Fibroblast of mammary gland (primary cell): ENCODE data around the gene PLXNB1.

Experiments
- DNase-seq: peaks from one replicate; pipeline ENCODE4 v3.0.0-alpha.2; 2010; ENCODE audit warnings: low read depth
- H3K4me3 ChIP-seq: 2 replicates; pipeline ENCODE4 v1.5.1; 2011; ENCODE audit warnings: low read depth, mild to moderate bottlenecking, low read length, moderate library complexity; ENCODE audit not compliant: control insufficient read depth
- TF ChIP-seq, protein P1 (sequence below): conservative IDR thresholded peaks from 2 replicates; pipeline ENCODE4 v1.5.1; 2011; ENCODE audit warnings: low read depth, low read length, inconsistent platforms; ENCODE audit not compliant: control insufficient read depth, insufficient read depth

PLXNB1 gene

DNA sequence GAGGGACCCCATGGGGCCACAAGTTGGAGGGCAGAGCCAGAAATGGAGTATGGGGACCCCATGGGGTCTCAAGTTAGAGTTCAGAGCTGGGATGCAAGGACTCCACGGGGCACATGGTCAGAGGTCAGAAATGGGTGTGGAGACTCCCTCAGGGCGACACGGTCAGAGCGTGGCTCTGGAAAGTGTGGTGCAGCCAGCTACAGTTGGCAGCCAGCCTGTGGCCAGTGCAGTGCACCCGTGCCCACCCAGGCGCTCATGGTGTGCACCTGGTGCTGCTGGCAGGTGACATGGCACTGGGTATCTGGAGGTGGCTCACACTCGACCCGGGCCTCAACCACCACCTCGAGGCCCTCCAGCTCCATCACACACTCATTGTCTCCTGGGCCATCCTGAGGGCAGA is 11.2 kb downstream of the PLXNB1 start:
- TF ChIP-seq, protein P1, sequence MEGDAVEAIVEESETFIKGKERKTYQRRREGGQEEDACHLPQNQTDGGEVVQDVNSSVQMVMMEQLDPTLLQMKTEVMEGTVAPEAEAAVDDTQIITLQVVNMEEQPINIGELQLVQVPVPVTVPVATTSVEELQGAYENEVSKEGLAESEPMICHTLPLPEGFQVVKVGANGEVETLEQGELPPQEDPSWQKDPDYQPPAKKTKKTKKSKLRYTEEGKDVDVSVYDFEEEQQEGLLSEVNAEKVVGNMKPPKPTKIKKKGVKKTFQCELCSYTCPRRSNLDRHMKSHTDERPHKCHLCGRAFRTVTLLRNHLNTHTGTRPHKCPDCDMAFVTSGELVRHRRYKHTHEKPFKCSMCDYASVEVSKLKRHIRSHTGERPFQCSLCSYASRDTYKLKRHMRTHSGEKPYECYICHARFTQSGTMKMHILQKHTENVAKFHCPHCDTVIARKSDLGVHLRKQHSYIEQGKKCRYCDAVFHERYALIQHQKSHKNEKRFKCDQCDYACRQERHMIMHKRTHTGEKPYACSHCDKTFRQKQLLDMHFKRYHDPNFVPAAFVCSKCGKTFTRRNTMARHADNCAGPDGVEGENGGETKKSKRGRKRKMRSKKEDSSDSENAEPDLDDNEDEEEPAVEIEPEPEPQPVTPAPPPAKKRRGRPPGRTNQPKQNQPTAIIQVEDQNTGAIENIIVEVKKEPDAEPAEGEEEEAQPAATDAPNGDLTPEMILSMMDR, result no peak
- DNase-seq, result no peak
- H3K4me3 ChIP-seq, result no peak overlapping the region

DNA sequence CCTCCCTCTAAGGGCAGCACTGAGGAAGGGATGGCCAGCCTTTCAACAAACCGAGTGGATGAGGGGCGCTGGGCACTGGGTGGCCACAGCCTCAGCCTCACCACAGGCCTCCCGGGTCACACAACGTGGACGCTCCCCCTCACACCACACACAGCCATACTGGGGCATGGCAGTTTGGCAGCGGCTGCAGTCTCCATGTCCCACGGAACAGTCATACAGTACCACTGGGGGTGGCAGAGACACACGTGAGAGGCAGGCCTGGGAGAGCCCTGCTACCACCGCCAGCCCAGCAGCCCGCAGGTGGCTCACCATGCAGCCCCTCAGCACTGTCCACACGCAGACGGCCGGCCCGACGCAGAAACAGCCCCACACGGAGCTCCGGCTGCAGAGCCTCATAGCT is 11.7 kb downstream of the PLXNB1 start:
- TF ChIP-seq, protein P1, result no peak
- H3K4me3 ChIP-seq, result no peak overlapping the region
- DNase-seq, result no peak

DNA sequence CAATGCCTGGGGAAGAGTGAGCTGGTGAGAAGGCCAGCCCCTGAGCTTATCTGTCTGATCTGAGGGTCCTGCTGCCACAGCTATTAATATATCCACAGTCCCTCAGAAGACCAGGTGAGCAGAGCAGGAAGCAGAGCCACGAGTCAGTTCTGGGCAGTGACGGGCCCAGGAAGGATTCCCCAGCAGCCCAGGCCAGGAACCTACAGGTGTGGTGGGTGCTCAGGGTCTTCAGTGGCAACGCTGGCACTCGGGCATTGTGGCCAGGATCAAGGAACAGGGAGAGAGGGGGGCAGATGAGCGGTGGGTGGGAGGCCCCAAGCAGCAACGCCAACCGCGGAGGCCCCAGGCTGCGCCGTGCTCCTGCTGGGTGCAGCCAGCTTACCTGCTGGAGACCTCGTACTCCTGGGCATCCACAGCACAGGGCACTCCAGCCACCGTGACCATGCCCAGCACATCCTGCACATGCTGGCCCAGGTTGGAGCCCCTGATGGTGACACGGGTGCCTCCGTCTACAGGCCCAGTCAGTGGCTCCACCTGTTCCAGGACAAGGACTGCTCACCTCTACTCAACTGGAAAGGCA is 12.3 kb downstream of the PLXNB1 start:
- TF ChIP-seq, protein P1, result no peak
- no peak for DNase-seq
- no peak overlapping the region for H3K4me3 ChIP-seq

DNA sequence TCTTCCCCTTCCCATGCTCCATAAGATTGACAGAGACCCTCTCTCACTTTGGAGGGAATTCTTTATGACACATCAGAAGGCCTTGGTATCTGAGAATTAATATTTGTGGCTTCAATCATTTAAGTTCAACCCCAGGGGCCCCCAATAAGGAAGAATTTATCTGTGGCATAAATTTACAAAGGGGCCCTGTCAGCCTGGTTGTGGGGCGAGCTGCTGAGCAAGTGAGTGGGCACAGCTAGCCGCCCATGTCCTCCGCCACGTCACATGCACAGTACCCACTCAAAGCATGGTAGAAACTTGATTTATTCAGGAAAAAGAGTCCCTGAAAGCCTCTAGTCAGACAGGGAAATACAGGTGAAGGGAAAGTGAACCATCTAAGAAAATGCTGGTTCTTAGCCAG is 13.3 kb downstream of the PLXNB1 start:
- no peak overlapping the region for H3K4me3 ChIP-seq
- TF ChIP-seq, protein P1, result no peak
- no peak for DNase-seq

DNA sequence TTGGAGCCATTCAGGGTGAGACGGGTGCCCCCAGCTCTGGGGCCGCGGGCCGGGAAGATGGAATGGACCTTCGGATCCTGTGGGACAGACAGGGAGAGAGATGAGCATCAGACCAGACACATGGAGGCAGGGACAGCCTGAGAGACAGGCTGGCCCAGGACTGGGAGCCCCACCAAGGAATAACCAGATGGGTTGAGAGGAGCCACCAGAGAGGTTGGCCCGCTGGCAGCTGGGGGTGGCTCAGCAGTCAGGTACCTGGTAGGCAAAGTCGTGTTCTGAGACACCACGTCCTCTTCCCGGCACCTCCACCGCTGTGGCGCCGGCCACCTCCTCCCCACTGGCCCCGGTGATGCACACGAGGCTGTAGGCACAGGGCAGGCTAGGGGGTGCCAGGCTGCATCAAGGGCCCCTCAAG is 13.8 kb downstream of the PLXNB1 start:
- TF ChIP-seq, protein P1, result no peak
- DNase-seq, result no peak
- no peak overlapping the region for H3K4me3 ChIP-seq

DNA sequence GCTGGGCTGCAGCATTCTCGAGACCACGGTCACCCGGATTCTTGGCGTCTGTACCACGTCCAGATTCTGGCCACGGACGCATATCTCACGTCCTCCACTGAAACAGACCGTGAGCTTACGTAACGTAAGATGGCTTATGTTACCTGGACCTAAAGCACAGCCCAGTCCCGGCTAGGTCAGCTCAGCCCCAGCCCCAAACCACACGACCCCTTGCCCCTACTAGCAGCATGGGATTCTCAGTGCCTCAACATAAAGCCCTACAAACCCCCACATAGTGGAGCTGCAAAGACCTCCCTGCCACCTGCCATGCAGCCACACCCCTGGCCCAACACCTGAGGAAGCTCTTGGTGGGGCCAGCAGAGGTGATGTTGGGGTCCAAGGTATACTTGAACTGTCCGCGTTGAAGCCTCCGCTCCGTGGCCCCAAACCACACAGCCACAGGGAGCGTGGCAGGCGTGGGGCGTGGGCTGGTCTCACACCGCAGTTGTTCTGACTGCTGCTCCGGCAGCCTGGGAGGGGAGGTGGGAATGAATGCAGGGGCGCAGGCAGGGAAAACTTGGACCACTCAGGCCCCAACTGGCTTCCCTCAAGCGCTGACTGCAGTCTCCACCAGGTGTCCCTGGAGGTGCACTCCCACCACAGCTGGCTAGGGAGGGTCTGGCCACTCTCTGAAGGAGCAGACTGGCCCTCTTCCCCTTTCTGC is 14.5 kb downstream of the PLXNB1 start:
- TF ChIP-seq, protein P1, result no peak
- no peak overlapping the region for H3K4me3 ChIP-seq
- no peak for DNase-seq
